Activated CD4-positive, alpha-beta memory T cell treated with anti-CD3 and anti-CD28 coated beads, Interleukin-2, amount 10 ng/mL, durations not matched to agents 7 days and 5 days (primary cell): ENCODE data around the gene RLN3. TPM values are rescaled to one million over a fixed set of nuclear protein-coding genes. Genes with fewer than 3 reads are reported as not detected.

ENCODE experiments used
- CTCF ChIA-PET: fragments of 350-600 bp; sonication (Branson Sonifier 250); formaldehyde crosslinking; loops from one replicate; lab custom pipeline; 2021; ENCODE audit warnings: antibody characterized with exemption, inconsistent platforms; lab: Charles Lee
- POLR2A ChIA-PET: fragments of 350-600 bp; sonication (Branson Sonifier 250); formaldehyde crosslinking; loops from one replicate; lab custom pipeline; 2021; ENCODE audit warnings: antibody characterized with exemption; lab: Charles Lee
- DNase-seq: peaks from one replicate; pipeline ENCODE4 v3.0.0-alpha.2; 2020
- H3K27ac Mint-ChIP-seq: one replicate; pipeline ENCODE4 v1.8.0; 2021; ENCODE audit warnings: mild to moderate bottlenecking, mixed read lengths
- H3K27me3 Mint-ChIP-seq: one replicate; pipeline ENCODE4 v1.8.0; 2021; ENCODE audit warnings: mixed read lengths
- H3K36me3 Mint-ChIP-seq: one replicate; pipeline ENCODE4 v1.8.0; 2021; ENCODE audit warnings: low read depth, mixed read lengths
- H3K4me1 Mint-ChIP-seq: one replicate; pipeline ENCODE4 v1.8.0; 2021; ENCODE audit warnings: mixed read lengths
- H3K4me3 Mint-ChIP-seq: one replicate; pipeline ENCODE4 v1.8.0; 2021; ENCODE audit warnings: mild to moderate bottlenecking, mixed read lengths
- H3K9me3 Mint-ChIP-seq: one replicate; pipeline ENCODE4 v1.8.0; 2021; ENCODE audit warnings: mixed read lengths
- total RNA-seq, 2 experiments: library from RNA; stranded (reverse); gene quantifications; one replicate each; pipeline ENCODE4 v1.2.3, GENCODE V29; 2021

RLN3 gene
- total RNA-seq, 2 experiments from 2014 or later = not detected

DNA sequence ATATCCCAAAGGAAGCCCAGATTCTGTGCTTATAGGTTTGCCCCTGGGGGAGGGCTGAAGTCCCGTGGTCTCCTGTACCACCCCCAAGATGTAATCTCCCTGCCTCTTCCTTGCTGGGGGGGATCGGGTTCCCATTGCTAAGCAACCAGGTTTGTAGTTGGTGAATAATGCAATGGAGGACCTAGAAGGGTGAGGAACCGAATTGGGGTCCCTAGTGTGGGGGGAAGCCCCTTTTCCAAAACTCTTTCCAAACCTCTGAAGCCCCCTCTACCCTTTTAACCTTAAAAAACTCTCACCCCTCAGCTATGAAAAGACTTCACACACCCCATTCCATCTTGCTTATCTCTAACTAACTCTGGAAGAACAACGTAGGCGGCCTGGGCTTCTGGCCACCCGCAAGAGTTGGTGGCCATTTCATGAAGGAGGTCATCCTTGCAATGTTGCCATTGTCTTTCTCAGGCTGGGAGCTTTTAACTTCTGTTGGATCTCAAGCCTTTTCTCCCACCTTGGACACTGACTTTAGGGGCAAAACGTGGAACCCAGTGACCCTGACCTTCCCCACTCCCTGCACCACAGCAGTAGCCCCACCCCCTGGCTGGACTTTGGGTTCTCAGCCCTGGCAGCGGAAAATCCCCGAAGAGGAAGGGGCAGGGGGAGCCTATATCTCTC, 33.3 kb downstream of the RLN3 start:
- Mint-ChIP-seq H3K27me3 (peaks cover 36% of the 10 kb centered on the region), H3K4me1 (peaks cover 14% of the 10 kb centered on the region), H3K4me3 (no peak overlapping the region), H3K36me3 (no peaks in the 10 kb centered on the region), H3K27ac (no peak overlapping the region), H3K9me3 (no peaks in the 10 kb centered on the region)
- no peak for DNase-seq
- ChIA-PET CTCF (interaction anchor here (2.1 to 6.1 kb wide), 4 partner anchors 10 to 175 kb away, joined by 5 to 86 read pairs (median 24); partner anchors contain the start of gene MISP3), POLR2A (interaction anchor here (1.0 kb wide), 1 partner anchor 30 kb away, joined by 3 read pairs; the partner anchor contains the start of gene IL27RA)

- H3K27ac Mint-ChIP-seq = no peak within 1 kb of the TSS
- ChIA-PET CTCF (interaction anchor here (1.3 to 6.1 kb wide), 3 partner anchors 9 to 75 kb away, joined by 4 to 86 read pairs (median 37); partner anchors contain the start of genes ASF1B and MISP3), POLR2A (no interaction called here)
- no peaks in the 10 kb centered on the region for H3K9me3 Mint-ChIP-seq
- H3K27me3 Mint-ChIP-seq = peaks cover 37% of the 10 kb centered on the region
- H3K4me1 Mint-ChIP-seq = peaks cover 14% of the 10 kb centered on the region
- no peak for DNase-seq
- no peak within 1 kb of the TSS for H3K4me3 Mint-ChIP-seq
- no peaks in the 10 kb centered on the region for H3K36me3 Mint-ChIP-seq
Observed at GRCh38 chr19:14061751-14062557, 34.0 kb downstream of the RLN3 start, which contains the start of gene PALM3. Gene PALM3 (minus strand): TSS chr19:14062076. CDS start chr19:14061980, 96 bp downstream.

DNA sequence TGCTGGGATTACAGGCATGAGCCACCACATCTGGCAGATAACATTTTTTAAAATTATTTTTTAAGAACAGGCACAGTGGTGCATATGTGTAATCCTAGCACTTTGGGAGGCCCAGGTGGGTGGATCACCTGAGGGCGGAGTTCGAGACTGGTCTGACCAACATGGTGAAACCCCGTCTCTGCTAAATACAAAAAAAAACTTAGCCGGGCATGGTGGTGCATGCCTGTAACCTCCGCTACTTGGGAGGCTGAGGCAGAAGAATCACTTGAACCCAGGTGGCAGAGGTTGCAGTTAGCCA, 34.6 kb downstream of the RLN3 start:
- H3K4me3 Mint-ChIP-seq = no peak overlapping the region
- H3K27ac Mint-ChIP-seq = no peak overlapping the region
- ChIA-PET CTCF (interaction anchor here (1.3 kb wide), 1 partner anchor 74 kb away, joined by 4 read pairs; the partner anchor contains the start of gene ASF1B), POLR2A (no interaction called here)
- DNase-seq = no peak
- H3K9me3 Mint-ChIP-seq = no peaks in the 10 kb centered on the region
- no peaks in the 10 kb centered on the region for H3K36me3 Mint-ChIP-seq
- peaks cover 36% of the 10 kb centered on the region for H3K27me3 Mint-ChIP-seq
- peaks cover 14% of the 10 kb centered on the region for H3K4me1 Mint-ChIP-seq

GRCh38 chr19:14063105-14063504, 35.2 kb downstream of the RLN3 start:
- Mint-ChIP-seq H3K4me3 (no peak overlapping the region), H3K27ac (no peak overlapping the region), H3K27me3 (peaks cover 31% of the 10 kb centered on the region), H3K9me3 (no peaks in the 10 kb centered on the region), H3K4me1 (peaks cover 10% of the 10 kb centered on the region), H3K36me3 (no peaks in the 10 kb centered on the region)
- DNase-seq = no peak
- POLR2A ChIA-PET = no interaction called here
- CTCF ChIA-PET = interaction anchor here (1.3 kb wide), 1 partner anchor 73 kb away, joined by 4 read pairs; the partner anchor contains the start of gene ASF1B

GRCh38 chr19:14066134-14066533, 38.2 kb downstream of the RLN3 start:
- Mint-ChIP-seq H3K27ac (no peak overlapping the region), H3K27me3 (peaks cover 10% of the 10 kb centered on the region), H3K4me1 (peaks cover 2% of the 10 kb centered on the region), H3K9me3 (no peaks in the 10 kb centered on the region), H3K4me3 (no peak overlapping the region), H3K36me3 (no peaks in the 10 kb centered on the region)
- ChIA-PET CTCF (interaction anchor here (0.6 to 0.9 kb wide), 4 partner anchors 35 to 849 kb away, joined by 3 read pairs; partner anchors contain the start of genes IL27RA and PRKACA), POLR2A (no interaction called here)
- DNase-seq = no peak

GRCh38 chr19:14070268-14071050, 42.5 kb downstream of the RLN3 start:
- Mint-ChIP-seq H3K27me3 (peaks cover 8% of the 10 kb centered on the region), H3K27ac (no peak overlapping the region), H3K4me1 (peaks cover 24% of the 10 kb centered on the region), H3K4me3 (no peak overlapping the region), H3K9me3 (no peaks in the 10 kb centered on the region), H3K36me3 (no peaks in the 10 kb centered on the region)
- no peak for DNase-seq
- ChIA-PET POLR2A (interaction anchor here (3.4 kb wide), 1 partner anchor 66 kb away, joined by 16 read pairs; the partner anchor contains the start of gene ASF1B), CTCF (interaction anchor here (0.5 to 6.6 kb wide), 10 partner anchors 12 to 660 kb away, joined by 3 to 86 read pairs (median 4); partner anchors contain the start of genes ASF1B and IL27RA)

DNA sequence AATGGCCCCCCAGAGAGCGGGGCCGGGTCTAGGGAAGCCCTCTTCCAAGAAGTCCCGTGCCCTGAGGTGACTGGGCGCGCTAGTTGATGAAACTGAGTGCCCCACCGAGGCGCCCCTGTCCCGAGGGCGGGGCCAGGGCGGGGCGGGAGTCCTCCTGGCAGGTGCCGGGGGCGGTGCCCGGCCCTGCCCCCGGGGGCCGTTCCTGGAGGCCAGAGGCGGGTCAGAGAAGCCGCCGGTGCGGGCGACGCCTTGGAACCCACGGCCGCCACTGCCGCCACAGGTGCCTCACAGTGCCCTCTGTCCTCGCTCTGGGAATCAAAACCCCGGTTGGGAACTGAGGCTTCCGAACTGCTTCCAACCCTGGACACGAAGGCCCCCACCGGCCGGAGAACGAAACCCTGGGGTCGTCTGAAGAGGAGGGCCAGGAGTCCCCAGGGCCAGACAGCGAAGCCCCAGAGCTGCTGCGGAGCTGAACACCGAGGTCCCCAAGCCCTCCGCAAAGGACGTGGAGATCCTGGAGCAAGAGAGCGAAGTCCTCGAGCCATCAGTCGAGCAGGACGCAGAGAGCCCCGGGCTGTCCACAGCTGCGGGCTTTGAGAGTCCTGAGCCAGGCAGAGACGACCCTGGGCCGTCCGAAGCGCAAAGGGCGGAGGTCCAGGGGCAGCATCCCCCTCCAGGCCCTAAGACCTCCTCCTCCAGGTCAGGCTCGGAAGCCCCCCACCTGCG, 44.8 kb downstream of the RLN3 start, which contains the start of gene MISP3:
Gene MISP3 (plus strand): TSS at position 252 of the 726 bp plus-strand sequence. CDS start 524 bp downstream, outside the sequence.
- POLR2A ChIA-PET = interaction anchor here (0.8 to 3.4 kb wide), 6 partner anchors 13 to 193 kb away, joined by 3 to 16 read pairs (median 6); partner anchors contain the start of genes ASF1B, DCAF15 and IL27RA
- peaks cover 26% of the 10 kb centered on the region for H3K4me1 Mint-ChIP-seq
- H3K36me3 Mint-ChIP-seq = no peaks in the 10 kb centered on the region
- H3K4me3 Mint-ChIP-seq = peak within 1 kb of the TSS; percentile 81
- peak within 1 kb of the TSS; percentile 73 for H3K27ac Mint-ChIP-seq
- peak; percentile 52 for DNase-seq
- peaks cover 2% of the 10 kb centered on the region for H3K27me3 Mint-ChIP-seq
- no peaks in the 10 kb centered on the region for H3K9me3 Mint-ChIP-seq
- CTCF ChIA-PET = interaction anchor here (0.6 to 6.6 kb wide), 19 partner anchors 9 to 345 kb away, joined by 3 to 86 read pairs (median 4); partner anchors contain the start of genes ASF1B, BRME1, IL27RA and RFX1

- Mint-ChIP-seq H3K36me3 (no peaks in the 10 kb centered on the region), H3K9me3 (no peaks in the 10 kb centered on the region), H3K4me3 (peak overlapping the region; percentile 81), H3K27me3 (peaks cover 2% of the 10 kb centered on the region), H3K4me1 (peaks cover 26% of the 10 kb centered on the region), H3K27ac (peak overlapping the region; percentile 73)
- ChIA-PET POLR2A (interaction anchor here (0.9 to 3.4 kb wide), 9 partner anchors 11 to 237 kb away, joined by 3 to 16 read pairs (median 4); partner anchors contain the start of genes ASF1B, DCAF15 and IL27RA), CTCF (interaction anchor here (0.6 to 6.6 kb wide), 18 partner anchors 8 to 298 kb away, joined by 3 to 86 read pairs (median 4); partner anchors contain the start of genes ASF1B, IL27RA and NANOS3)
- peak; percentile 78 for DNase-seq
Observed at GRCh38 chr19:14073261-14073924, 45.4 kb downstream of the RLN3 start.

DNA sequence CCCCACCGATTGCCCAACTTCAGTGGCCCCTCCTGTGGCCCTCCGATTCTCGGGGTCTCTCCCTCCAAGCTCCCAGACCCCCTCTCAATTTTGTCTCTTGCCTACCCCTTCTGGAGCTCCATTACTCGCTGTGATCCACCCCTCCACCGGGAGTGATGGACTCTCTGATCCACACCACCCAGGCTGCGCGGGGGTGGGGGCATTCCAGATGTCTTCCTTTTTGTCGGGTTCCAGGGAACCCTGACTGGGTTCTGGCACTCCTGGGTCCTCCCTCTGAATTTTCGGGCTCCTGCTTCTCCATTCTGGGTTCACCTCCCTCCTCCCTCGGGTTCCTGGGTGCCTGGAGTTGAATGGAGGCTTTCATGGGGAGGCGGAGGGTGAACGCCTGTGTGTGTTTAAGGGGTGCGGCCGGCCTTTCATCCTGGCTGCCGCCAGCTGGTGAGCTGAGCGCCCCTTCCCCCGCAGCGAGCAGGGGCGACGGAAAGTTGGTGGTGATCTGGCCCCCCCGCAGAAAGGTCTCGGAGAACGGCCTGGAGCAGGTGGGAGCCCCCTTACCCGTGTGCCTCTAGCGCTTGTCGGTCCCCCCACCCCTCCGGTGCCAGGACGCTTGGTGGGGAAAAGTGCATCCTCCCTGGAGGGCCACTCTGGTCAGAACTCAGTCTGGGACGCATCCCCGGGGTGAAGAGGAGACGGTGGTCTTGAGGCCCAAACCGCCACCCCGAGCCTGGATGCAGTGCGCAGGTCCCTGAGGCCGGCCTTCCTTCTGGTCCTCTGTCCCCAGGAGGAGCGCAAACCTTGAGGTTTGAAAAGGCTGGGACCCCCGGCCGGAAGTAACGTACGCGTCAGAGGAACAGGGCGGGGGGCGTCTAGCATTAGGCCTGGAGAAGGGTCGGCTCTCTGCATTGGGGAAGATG, 46.2 kb downstream of the RLN3 start:
- Mint-ChIP-seq H3K4me1 (peaks cover 26% of the 10 kb centered on the region), H3K36me3 (no peaks in the 10 kb centered on the region), H3K9me3 (no peaks in the 10 kb centered on the region), H3K27ac (peak overlapping the region; percentile 73), H3K27me3 (peaks cover 2% of the 10 kb centered on the region), H3K4me3 (peak overlapping the region; percentile 81)
- CTCF ChIA-PET = interaction anchor here (0.6 to 6.6 kb wide), 14 partner anchors 8 to 198 kb away, joined by 3 to 86 read pairs (median 4); partner anchors contain the start of genes ASF1B, IL27RA and NANOS3
- peak; percentile 31 for DNase-seq
- POLR2A ChIA-PET = interaction anchor here (0.9 to 3.0 kb wide), 6 partner anchors 10 to 237 kb away, joined by 3 to 12 read pairs (median 4); partner anchors contain the start of gene ASF1B

GRCh38 chr19:14078411-14078810, 50.5 kb downstream of the RLN3 start:
- Mint-ChIP-seq H3K27ac (no peak overlapping the region), H3K4me3 (no peak overlapping the region), H3K9me3 (no peaks in the 10 kb centered on the region), H3K36me3 (no peaks in the 10 kb centered on the region), H3K27me3 (no peaks in the 10 kb centered on the region), H3K4me1 (peaks cover 38% of the 10 kb centered on the region)
- ChIA-PET CTCF (interaction anchor here (0.6 to 2.7 kb wide), 8 partner anchors 19 to 641 kb away, joined by 3 to 8 read pairs (median 6); partner anchors contain the start of genes ASF1B, BRME1, CC2D1A and DCAF15), POLR2A (interaction anchor here (1.0 to 1.5 kb wide), 3 partner anchors 40 to 75 kb away, joined by 3 to 10 read pairs (median 3); partner anchors contain the start of gene ASF1B)
- no peak for DNase-seq
